Measurements from ENCODE around the gene MBOAT2.

GRCh38 chr2:9003616-9004337, at the start of gene MBOAT2:
- TF ChIP-seq CTCF (IDR thresholded peaks at IDR 0.05; ENCODE audit: insufficient read depth, low read length) = no peak
- TF ChIP-seq REST (IDR thresholded peaks at IDR 0.05; ENCODE audit: insufficient replicate concordance, low read depth) = no peak
- no peak for TF ChIP-seq POLR2AphosphoS5 (IDR thresholded peaks at IDR 0.05; ENCODE audit: low read depth)
- no peak for TF ChIP-seq GABPA (IDR thresholded peaks at IDR 0.05; ENCODE audit: low read depth)

Measured in HL-60 (cell line).